SK-N-SH treated with all-trans-retinoic acid at 6 μM for 48 hours (cell line): ENCODE results near the gene NPAS3.

ENCODE experiments used
- ATAC-seq: fragments of 200-7000 bp; cut with Tn5 transposase; 3 replicates; pipeline ENCODE4 v1.9.1; 2020; ENCODE audit warnings: mild to moderate bottlenecking, moderate library complexity
- ARNTL ChIP-seq: fragments of 450-650 bp; formaldehyde crosslinking; IDR thresholded peaks from 2 replicates; pipeline ENCODE4 v1.5.0; 2020; ENCODE audit warnings: low read depth, mild to moderate bottlenecking, moderate library complexity, borderline replicate concordance
- BACH2 ChIP-seq: fragments of 250-450 bp; sonication (Bioruptor Pico); IDR thresholded peaks from 2 replicates; pipeline ENCODE4 v1.9.0; 2021; ENCODE audit warnings: mild to moderate bottlenecking, borderline replicate concordance
- ESRRG ChIP-seq: fragments of 250-450 bp; sonication (Bioruptor Pico); IDR thresholded peaks from 2 replicates; pipeline ENCODE4 v1.6.1; 2021; ENCODE audit warnings: mild to moderate bottlenecking
- GLIS3 ChIP-seq: fragments of 250-450 bp; sonication (Bioruptor Pico); IDR thresholded peaks from 2 replicates; pipeline ENCODE4 v1.5.0; 2020; ENCODE audit warnings: mild to moderate bottlenecking, moderate library complexity
- ISL1 ChIP-seq: fragments of 250-450 bp; sonication (Bioruptor Pico); IDR thresholded peaks from 2 replicates; pipeline ENCODE4 v2.1.2; 2022; ENCODE audit warnings: mild to moderate bottlenecking, moderate library complexity
- PATZ1 ChIP-seq: fragments of 250-450 bp; sonication (Bioruptor Pico); IDR thresholded peaks from 2 replicates; pipeline ENCODE4 v1.8.0; 2020; ENCODE audit warnings: mild to moderate bottlenecking, moderate library complexity, borderline replicate concordance
- POU6F1 ChIP-seq: fragments of 250-450 bp; sonication (Bioruptor Pico); IDR thresholded peaks from 2 replicates; pipeline ENCODE4 v1.8.0; 2021; ENCODE audit warnings: low read depth, mild to moderate bottlenecking, moderate library complexity, borderline replicate concordance
- PPARA ChIP-seq: fragments of 250-450 bp; sonication (Bioruptor Pico); IDR thresholded peaks from 2 replicates; pipeline ENCODE4 v1.5.0; 2020; ENCODE audit warnings: mild to moderate bottlenecking, borderline replicate concordance
- RARB ChIP-seq: fragments of 250-450 bp; sonication (Bioruptor Pico); IDR thresholded peaks from 2 replicates; pipeline ENCODE4 v1.8.0; 2021; ENCODE audit warnings: mild to moderate bottlenecking, moderate library complexity
- SNAI2 ChIP-seq: fragments of 250-450 bp; sonication (Bioruptor Pico); IDR thresholded peaks from 2 replicates; pipeline ENCODE4 v1.5.0; 2020; ENCODE audit warnings: mild to moderate bottlenecking, moderate library complexity
- TCF4 ChIP-seq: fragments of 250-450 bp; sonication (Bioruptor Pico); IDR thresholded peaks from 2 replicates; pipeline ENCODE4 v1.8.0; 2021; ENCODE audit warnings: mild to moderate bottlenecking, moderate library complexity, borderline replicate concordance
- TOX ChIP-seq: fragments of 250-450 bp; sonication (Bioruptor Pico); IDR thresholded peaks from 2 replicates; pipeline ENCODE4 v1.8.0; 2021; ENCODE audit warnings: mild to moderate bottlenecking, moderate library complexity, borderline replicate concordance
- ZC3H10 ChIP-seq: fragments of 250-450 bp; sonication (Bioruptor Pico); IDR thresholded peaks from 2 replicates; pipeline ENCODE4 v1.5.1; 2021; ENCODE audit warnings: mild to moderate bottlenecking, moderate library complexity
- ZFP3 ChIP-seq: fragments of 250-450 bp; sonication (Bioruptor Pico); IDR thresholded peaks from 2 replicates; pipeline ENCODE4 v1.5.0; 2020; ENCODE audit warnings: mild to moderate bottlenecking, moderate library complexity
- ZFP30 ChIP-seq: fragments of 450-650 bp; formaldehyde crosslinking; IDR thresholded peaks from 2 replicates; pipeline ENCODE4 v1.5.0; 2022; ENCODE audit warnings: mild to moderate bottlenecking, moderate library complexity
- ZNF565 ChIP-seq: fragments of 450-650 bp; formaldehyde crosslinking; conservative IDR thresholded peaks from 2 replicates; pipeline ENCODE4 v1.5.0; 2020; ENCODE audit warnings: low read depth, mild to moderate bottlenecking, moderate library complexity
- ZNF70 ChIP-seq: fragments of 450-650 bp; formaldehyde crosslinking; IDR thresholded peaks from 2 replicates; pipeline ENCODE4 v1.5.0; 2020; ENCODE audit warnings: mild to moderate bottlenecking, moderate library complexity
- ZNF8 ChIP-seq: fragments of 450-650 bp; formaldehyde crosslinking; IDR thresholded peaks from 2 replicates; pipeline ENCODE4 v1.5.0; 2020; ENCODE audit warnings: mild to moderate bottlenecking, moderate library complexity
- TF ChIP-seq, protein P1 (sequence below): fragments of 250-450 bp; sonication (Bioruptor Pico); IDR thresholded peaks from 2 replicates; pipeline ENCODE4 v1.5.0; 2020; ENCODE audit warnings: mild to moderate bottlenecking, moderate library complexity
- TF ChIP-seq, protein P2 (sequence below): fragments of 250-450 bp; sonication (Bioruptor Pico); IDR thresholded peaks from 2 replicates; pipeline ENCODE4 v1.5.1; 2020; ENCODE audit warnings: low read depth, mild to moderate bottlenecking, moderate library complexity
- TF ChIP-seq, protein P3 (sequence below): fragments of 250-450 bp; sonication (Bioruptor Pico); IDR thresholded peaks from 2 replicates; pipeline ENCODE4 v1.5.1; 2021; ENCODE audit warnings: mild to moderate bottlenecking, moderate library complexity

Gene NPAS3

GRCh38 chr14:33056213-33056612 lies 117.5 kb downstream of the NPAS3 start:
- TF ChIP-seq, protein P1, sequence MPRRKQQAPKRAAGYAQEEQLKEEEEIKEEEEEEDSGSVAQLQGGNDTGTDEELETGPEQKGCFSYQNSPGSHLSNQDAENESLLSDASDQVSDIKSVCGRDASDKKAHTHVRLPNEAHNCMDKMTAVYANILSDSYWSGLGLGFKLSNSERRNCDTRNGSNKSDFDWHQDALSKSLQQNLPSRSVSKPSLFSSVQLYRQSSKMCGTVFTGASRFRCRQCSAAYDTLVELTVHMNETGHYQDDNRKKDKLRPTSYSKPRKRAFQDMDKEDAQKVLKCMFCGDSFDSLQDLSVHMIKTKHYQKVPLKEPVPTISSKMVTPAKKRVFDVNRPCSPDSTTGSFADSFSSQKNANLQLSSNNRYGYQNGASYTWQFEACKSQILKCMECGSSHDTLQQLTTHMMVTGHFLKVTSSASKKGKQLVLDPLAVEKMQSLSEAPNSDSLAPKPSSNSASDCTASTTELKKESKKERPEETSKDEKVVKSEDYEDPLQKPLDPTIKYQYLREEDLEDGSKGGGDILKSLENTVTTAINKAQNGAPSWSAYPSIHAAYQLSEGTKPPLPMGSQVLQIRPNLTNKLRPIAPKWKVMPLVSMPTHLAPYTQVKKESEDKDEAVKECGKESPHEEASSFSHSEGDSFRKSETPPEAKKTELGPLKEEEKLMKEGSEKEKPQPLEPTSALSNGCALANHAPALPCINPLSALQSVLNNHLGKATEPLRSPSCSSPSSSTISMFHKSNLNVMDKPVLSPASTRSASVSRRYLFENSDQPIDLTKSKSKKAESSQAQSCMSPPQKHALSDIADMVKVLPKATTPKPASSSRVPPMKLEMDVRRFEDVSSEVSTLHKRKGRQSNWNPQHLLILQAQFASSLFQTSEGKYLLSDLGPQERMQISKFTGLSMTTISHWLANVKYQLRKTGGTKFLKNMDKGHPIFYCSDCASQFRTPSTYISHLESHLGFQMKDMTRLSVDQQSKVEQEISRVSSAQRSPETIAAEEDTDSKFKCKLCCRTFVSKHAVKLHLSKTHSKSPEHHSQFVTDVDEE (CRISPR knock-in tag), result no peak
- TF ChIP-seq ZFP30 (CRISPR knock-in tag), result no peak
- TF ChIP-seq ZNF565 (CRISPR knock-in tag), result no peak
- TF ChIP-seq BACH2 (CRISPR knock-in tag), result no peak
- TF ChIP-seq RARB (CRISPR knock-in tag), result no peak
- TF ChIP-seq ZC3H10 (CRISPR knock-in tag), result no peak
- no peak for TF ChIP-seq ISL1
- TF ChIP-seq TOX (CRISPR knock-in tag), result no peak
- no peak for TF ChIP-seq PATZ1 (CRISPR knock-in tag)
- TF ChIP-seq PPARA (CRISPR knock-in tag), result no peak
- no peak for TF ChIP-seq ZFP3 (CRISPR knock-in tag)
- no peak for TF ChIP-seq ZNF70 (CRISPR knock-in tag)
- TF ChIP-seq, protein P2, sequence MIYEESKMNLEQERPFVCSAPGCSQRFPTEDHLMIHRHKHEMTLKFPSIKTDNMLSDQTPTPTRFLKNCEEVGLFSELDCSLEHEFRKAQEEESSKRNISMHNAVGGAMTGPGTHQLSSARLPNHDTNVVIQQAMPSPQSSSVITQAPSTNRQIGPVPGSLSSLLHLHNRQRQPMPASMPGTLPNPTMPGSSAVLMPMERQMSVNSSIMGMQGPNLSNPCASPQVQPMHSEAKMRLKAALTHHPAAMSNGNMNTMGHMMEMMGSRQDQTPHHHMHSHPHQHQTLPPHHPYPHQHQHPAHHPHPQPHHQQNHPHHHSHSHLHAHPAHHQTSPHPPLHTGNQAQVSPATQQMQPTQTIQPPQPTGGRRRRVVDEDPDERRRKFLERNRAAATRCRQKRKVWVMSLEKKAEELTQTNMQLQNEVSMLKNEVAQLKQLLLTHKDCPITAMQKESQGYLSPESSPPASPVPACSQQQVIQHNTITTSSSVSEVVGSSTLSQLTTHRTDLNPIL (CRISPR knock-in tag), result no peak
- TF ChIP-seq, protein P3, sequence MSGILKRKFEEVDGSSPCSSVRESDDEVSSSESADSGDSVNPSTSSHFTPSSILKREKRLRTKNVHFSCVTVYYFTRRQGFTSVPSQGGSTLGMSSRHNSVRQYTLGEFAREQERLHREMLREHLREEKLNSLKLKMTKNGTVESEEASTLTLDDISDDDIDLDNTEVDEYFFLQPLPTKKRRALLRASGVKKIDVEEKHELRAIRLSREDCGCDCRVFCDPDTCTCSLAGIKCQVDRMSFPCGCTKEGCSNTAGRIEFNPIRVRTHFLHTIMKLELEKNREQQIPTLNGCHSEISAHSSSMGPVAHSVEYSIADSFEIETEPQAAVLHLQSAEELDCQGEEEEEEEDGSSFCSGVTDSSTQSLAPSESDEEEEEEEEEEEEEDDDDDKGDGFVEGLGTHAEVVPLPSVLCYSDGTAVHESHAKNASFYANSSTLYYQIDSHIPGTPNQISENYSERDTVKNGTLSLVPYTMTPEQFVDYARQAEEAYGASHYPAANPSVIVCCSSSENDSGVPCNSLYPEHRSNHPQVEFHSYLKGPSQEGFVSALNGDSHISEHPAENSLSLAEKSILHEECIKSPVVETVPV, result no peak
- no peak for TF ChIP-seq SNAI2
- no peak for TF ChIP-seq TCF4 (CRISPR knock-in tag)
- TF ChIP-seq ESRRG (CRISPR knock-in tag), result no peak
- TF ChIP-seq GLIS3 (CRISPR knock-in tag), result no peak
- TF ChIP-seq ZNF8 (CRISPR knock-in tag), result no peak
- no peak for TF ChIP-seq POU6F1 (CRISPR knock-in tag)
- ATAC-seq, result no peak

DNA sequence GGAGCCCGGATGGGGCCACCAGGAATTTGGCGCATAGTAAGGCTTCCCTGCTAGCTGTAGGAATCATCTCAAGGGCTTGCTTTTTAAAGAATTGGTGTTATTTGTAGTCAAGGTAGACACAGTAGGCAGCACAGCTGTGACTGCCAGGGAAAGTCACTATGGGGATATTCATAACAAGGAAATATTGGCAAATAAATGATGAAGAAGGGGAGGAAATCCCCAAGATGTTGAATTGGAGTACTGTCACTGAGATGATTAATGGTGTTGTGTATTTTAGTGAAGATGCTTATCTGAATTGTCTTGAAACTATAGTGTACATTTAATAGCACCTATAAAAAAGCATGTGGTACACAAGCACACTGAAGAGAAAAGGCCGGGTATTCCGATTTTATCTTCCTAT lies 118.9 kb downstream of the NPAS3 start:
- no peak for ATAC-seq
- TF ChIP-seq RARB (CRISPR knock-in tag), result no peak
- TF ChIP-seq ARNTL (CRISPR knock-in tag), result no peak
- no peak for TF ChIP-seq TCF4 (CRISPR knock-in tag)
- no peak for TF ChIP-seq POU6F1 (CRISPR knock-in tag)
- TF ChIP-seq, protein P1 (CRISPR knock-in tag), result no peak
- no peak for TF ChIP-seq ISL1
- no peak for TF ChIP-seq SNAI2
- TF ChIP-seq ZFP3 (CRISPR knock-in tag), result no peak
- TF ChIP-seq ZFP30 (CRISPR knock-in tag), result no peak
- no peak for TF ChIP-seq GLIS3 (CRISPR knock-in tag)
- no peak for TF ChIP-seq ZNF70 (CRISPR knock-in tag)
- TF ChIP-seq ZNF565 (CRISPR knock-in tag), result no peak
- TF ChIP-seq, all 23 proteins: peak for 0
